Lower lobe of right lung (tissue), 2 donors: ENCODE measurements around the gene FOXK1. TPM values are rescaled to one million over a fixed set of nuclear protein-coding genes. Genes with fewer than 3 reads are reported as not detected.
A peak's percentile ranks its signal among the peaks of the same experiment; 100 is the strongest.

Source experiments
- ATAC-seq, 2 donors: fragments of 200-7000 bp; cut with Tn5 transposase; one replicate each; pipeline ENCODE4 v1.9.1; 2020 to 2022; ENCODE audit warnings: mild to moderate bottlenecking in 2 of 2, moderate library complexity in 2 of 2
- DNase-seq: peaks from one replicate; pipeline ENCODE4 v3.0.0-alpha.2; 2020
- H3K27ac ChIP-seq: fragments of 200-600 bp; one replicate; pipeline ENCODE4 v1.8.0; 2022
- H3K27me3 ChIP-seq: fragments of 200-600 bp; one replicate; pipeline ENCODE4 v1.8.0; 2022; ENCODE audit warnings: low read depth
- H3K36me3 ChIP-seq: fragments of 200-600 bp; one replicate; pipeline ENCODE4 v1.8.0; 2022; ENCODE audit warnings: mild to moderate bottlenecking
- H3K4me1 ChIP-seq: fragments of 200-600 bp; one replicate; pipeline ENCODE4 v1.8.0; 2022
- H3K4me3 ChIP-seq: fragments of 200-600 bp; one replicate; pipeline ENCODE4 v1.8.0; 2022; ENCODE audit warnings: mild to moderate bottlenecking
- H3K9me3 ChIP-seq: fragments of 200-600 bp; one replicate; pipeline ENCODE4 v1.8.0; 2022
- CTCF ChIP-seq: fragments of 200-600 bp; IDR thresholded peaks from one replicate; pipeline ENCODE4 v1.8.0; 2022; ENCODE audit warnings: antibody characterized with exemption, mild to moderate bottlenecking
- intact Hi-C: fragments of 100-400 bp; cut with DNase I; formaldehyde crosslinking; loops from one replicate; pipeline ENCODE4 v1.11.0; 2022
- total RNA-seq: library from RNA; stranded (reverse); fragmentation: NEBNext Ultra II Directional; extraction: Animal tissue kit (Norgen Biotek cat#: 25700); gene quantifications from one replicate; pipeline ENCODE4 v1.2.1, GENCODE V29; 2021
- donor health status: DM: no; HTN: yes; CAD: no; lungs with severe emphysema.

FOXK1 gene
- total RNA-seq, 1 donor from 2014 or later: 28.8 TPM

- no peak for DNase-seq
- no peak for ATAC-seq
- Histone ChIP-seq H3K4me1 (peaks cover 54% of the 10 kb centered on the region), H3K9me3 (no peaks in the 10 kb centered on the region), H3K36me3 (peaks cover 6% of the 10 kb centered on the region), H3K4me3 (peak overlapping the region; percentile 20), H3K27ac (no peak overlapping the region), H3K27me3 (no peaks in the 10 kb centered on the region)
- intact Hi-C loops: no loop called here
- no peak for TF ChIP-seq CTCF
Measured at GRCh38 chr7:4714767-4715409, 32.8 kb downstream of the FOXK1 start.

- Histone ChIP-seq H3K27ac (no peak overlapping the region), H3K4me3 (peak overlapping the region; percentile 20), H3K36me3 (peaks cover 6% of the 10 kb centered on the region), H3K9me3 (no peaks in the 10 kb centered on the region), H3K4me1 (peaks cover 54% of the 10 kb centered on the region), H3K27me3 (no peaks in the 10 kb centered on the region)
- DNase-seq (peak; percentile 84), ATAC-seq (peak; percentile 87 to 91)
- no peak for TF ChIP-seq CTCF
- intact Hi-C loops: no loop called here
Measured at GRCh38 chr7:4715410-4715776, 33.3 kb downstream of the FOXK1 start.

- H3K36me3 ChIP-seq: peaks cover 6% of the 10 kb centered on the region
- no peak for ATAC-seq
- H3K4me3 ChIP-seq: no peak overlapping the region
- no peak for TF ChIP-seq CTCF
- intact Hi-C loops: no loop called here
- no peaks in the 10 kb centered on the region for H3K9me3 ChIP-seq
- H3K27me3 ChIP-seq: no peaks in the 10 kb centered on the region
- peaks cover 45% of the 10 kb centered on the region for H3K4me1 ChIP-seq
- DNase-seq: no peak
- H3K27ac ChIP-seq: no peak overlapping the region
Measured at GRCh38 chr7:4716946-4717795, 35.1 kb downstream of the FOXK1 start.

GRCh38 chr7:4718075-4718474 lies 36.0 kb downstream of the FOXK1 start:
- ATAC-seq: no peak
- H3K4me1 ChIP-seq: peaks cover 39% of the 10 kb centered on the region
- intact Hi-C loops: no loop called here
- no peaks in the 10 kb centered on the region for H3K27me3 ChIP-seq
- no peak overlapping the region for H3K27ac ChIP-seq
- H3K9me3 ChIP-seq: no peaks in the 10 kb centered on the region
- no peak for TF ChIP-seq CTCF
- H3K36me3 ChIP-seq: peaks cover 6% of the 10 kb centered on the region
- no peak overlapping the region for H3K4me3 ChIP-seq
- DNase-seq: no peak

- DNase-seq: no peak
- H3K36me3 ChIP-seq: peaks cover 11% of the 10 kb centered on the region
- peaks cover 35% of the 10 kb centered on the region for H3K4me1 ChIP-seq
- H3K9me3 ChIP-seq: no peaks in the 10 kb centered on the region
- no peak for ATAC-seq
- no peak overlapping the region for H3K4me3 ChIP-seq
- intact Hi-C loops: no loop called here
- TF ChIP-seq CTCF: no peak
- no peaks in the 10 kb centered on the region for H3K27me3 ChIP-seq
- H3K27ac ChIP-seq: no peak overlapping the region
Measured at GRCh38 chr7:4720225-4720624, 38.1 kb downstream of the FOXK1 start.
